ENCODE data around the gene STPG2. TPM values are rescaled to one million over a fixed set of nuclear protein-coding genes. Genes with fewer than 3 reads are reported as not detected.

The STPG2 gene
- total RNA-seq, 2 donors from 2014 or later = 0.77 to 1.1 TPM

DNA sequence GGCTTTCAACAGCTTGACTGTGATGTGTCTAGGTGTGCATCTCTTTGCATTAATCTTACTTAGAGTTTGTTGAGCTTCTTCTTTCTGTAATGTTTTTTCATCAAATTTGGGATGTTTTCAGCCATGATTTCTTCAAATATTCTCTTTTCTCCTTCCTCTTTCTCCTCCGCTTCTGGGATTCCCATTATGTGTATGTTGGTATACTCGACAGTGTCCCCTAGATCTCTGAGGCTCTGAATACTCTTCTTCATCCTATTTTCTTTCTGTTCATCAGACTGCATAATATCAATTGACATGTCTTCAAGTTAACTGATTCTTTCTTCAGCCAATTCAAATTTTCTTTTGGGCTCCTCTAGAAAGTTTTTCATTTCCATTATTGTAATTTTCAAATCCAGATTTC is 25.9 kb downstream of the STPG2 start:
- no peak for DNase-seq (ENCODE audit: low spot score)
- Histone ChIP-seq H3K27me3 (replicated peaks; ENCODE audit: insufficient read depth) (no peaks in the 10 kb centered on the region), H3K27ac (no peak overlapping the region), H3K36me3 (no peaks in the 10 kb centered on the region), H3K9me3 (no peaks in the 10 kb centered on the region), H3K4me1 (replicated peaks) (no peaks in the 10 kb centered on the region), H3K4me3 (no peak overlapping the region)
- TF ChIP-seq POLR2AphosphoS5 (IDR thresholded peaks at IDR 0.05) = no peak
- 91% methylated on average over 2 of the region's 2 CpGs for WGBS
- intact Hi-C loops (cut with DNase I) = no loop called here

DNA sequence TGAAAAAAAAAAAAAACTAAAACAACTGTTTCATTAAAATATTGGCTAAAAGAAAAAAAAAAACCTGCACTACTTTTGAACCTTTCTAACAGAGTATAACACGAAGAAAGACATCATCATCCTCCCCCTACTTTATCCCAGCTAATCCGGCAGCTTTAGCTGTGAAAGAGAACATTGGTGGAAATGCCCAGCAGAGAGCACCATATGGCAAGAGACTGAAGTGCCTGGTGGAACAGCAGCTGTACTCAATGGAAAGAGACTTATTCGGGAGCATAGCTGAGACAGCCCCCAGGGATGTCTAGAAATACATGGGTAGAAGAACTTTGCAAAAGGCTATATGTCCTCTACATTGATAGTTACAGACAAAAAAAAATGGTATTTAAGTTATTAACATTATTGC is 30.3 kb downstream of the STPG2 start:
- no peak overlapping the region for H3K4me3 ChIP-seq
- H3K27me3 ChIP-seq (replicated peaks; ENCODE audit: insufficient read depth) = no peaks in the 10 kb centered on the region
- no peak for DNase-seq (ENCODE audit: low spot score)
- TF ChIP-seq POLR2A (IDR thresholded peaks at IDR 0.05) (no peak), POLR2AphosphoS5 (IDR thresholded peaks at IDR 0.05) (no peak)
- TF ChIP-seq, protein P1, sequence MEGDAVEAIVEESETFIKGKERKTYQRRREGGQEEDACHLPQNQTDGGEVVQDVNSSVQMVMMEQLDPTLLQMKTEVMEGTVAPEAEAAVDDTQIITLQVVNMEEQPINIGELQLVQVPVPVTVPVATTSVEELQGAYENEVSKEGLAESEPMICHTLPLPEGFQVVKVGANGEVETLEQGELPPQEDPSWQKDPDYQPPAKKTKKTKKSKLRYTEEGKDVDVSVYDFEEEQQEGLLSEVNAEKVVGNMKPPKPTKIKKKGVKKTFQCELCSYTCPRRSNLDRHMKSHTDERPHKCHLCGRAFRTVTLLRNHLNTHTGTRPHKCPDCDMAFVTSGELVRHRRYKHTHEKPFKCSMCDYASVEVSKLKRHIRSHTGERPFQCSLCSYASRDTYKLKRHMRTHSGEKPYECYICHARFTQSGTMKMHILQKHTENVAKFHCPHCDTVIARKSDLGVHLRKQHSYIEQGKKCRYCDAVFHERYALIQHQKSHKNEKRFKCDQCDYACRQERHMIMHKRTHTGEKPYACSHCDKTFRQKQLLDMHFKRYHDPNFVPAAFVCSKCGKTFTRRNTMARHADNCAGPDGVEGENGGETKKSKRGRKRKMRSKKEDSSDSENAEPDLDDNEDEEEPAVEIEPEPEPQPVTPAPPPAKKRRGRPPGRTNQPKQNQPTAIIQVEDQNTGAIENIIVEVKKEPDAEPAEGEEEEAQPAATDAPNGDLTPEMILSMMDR (IDR thresholded peaks at IDR 0.05) = no peak
- intact Hi-C loops (cut with DNase I) = no loop called here
- 25% methylated on average over 3 of the region's 3 CpGs for WGBS
- H3K4me1 ChIP-seq (replicated peaks) = no peaks in the 10 kb centered on the region
- H3K36me3 ChIP-seq = no peaks in the 10 kb centered on the region
- H3K9me3 ChIP-seq = no peaks in the 10 kb centered on the region
- H3K27ac ChIP-seq = no peak overlapping the region

DNA sequence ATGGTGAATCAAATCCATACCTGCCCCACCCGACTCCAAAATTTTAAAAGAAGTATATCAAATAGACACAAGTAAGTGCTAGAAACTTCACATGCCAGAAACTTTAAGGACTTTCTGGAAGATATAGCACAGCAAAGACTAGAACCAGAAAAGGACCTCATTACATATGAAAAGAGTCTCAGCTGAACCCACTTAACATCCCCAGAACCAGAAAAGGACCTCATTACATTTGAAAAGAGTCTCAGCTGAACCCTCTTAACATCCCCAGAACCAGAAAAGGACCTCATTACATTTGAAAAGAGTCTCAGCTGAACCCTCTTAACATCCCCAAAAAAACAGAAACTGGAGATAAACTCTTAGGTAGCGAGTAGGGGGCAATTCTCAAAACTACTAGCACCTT is 32.3 kb downstream of the STPG2 start:
- Histone ChIP-seq H3K27me3 (replicated peaks; ENCODE audit: insufficient read depth) (no peaks in the 10 kb centered on the region), H3K4me3 (no peak overlapping the region), H3K4me1 (replicated peaks) (no peaks in the 10 kb centered on the region), H3K36me3 (no peaks in the 10 kb centered on the region), H3K27ac (no peak overlapping the region), H3K9me3 (no peaks in the 10 kb centered on the region)
- no peak for DNase-seq (ENCODE audit: low spot score)
- 94% methylated on average over 2 of the region's 2 CpGs for WGBS
- TF ChIP-seq POLR2AphosphoS5 (IDR thresholded peaks at IDR 0.05) (no peak), POLR2A (IDR thresholded peaks at IDR 0.05) (no peak)
- TF ChIP-seq, protein P1 (IDR thresholded peaks at IDR 0.05) = no peak
- intact Hi-C loops (cut with DNase I) = no loop called here

DNA sequence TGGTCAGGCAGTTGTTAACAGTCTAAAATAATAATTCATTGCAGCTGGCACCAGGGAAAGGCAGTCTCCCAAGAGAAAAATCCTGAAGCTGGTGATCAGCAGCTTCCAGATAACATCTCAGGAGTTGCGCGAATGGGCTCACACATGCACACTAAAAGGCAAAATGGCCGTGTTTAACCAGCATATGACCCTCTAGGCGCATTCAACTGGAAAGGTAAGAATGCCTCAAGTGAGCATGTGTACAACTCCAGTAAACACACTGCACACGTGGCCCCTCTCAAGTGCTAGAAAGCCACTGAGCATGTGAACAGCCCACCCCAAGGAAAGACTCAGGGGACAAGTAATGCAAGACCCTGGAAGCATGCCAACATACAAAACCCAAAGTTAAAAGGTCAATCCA is 33.1 kb downstream of the STPG2 start:
- Histone ChIP-seq H3K4me1 (replicated peaks) (no peaks in the 10 kb centered on the region), H3K4me3 (no peak overlapping the region), H3K27me3 (replicated peaks; ENCODE audit: insufficient read depth) (no peaks in the 10 kb centered on the region), H3K9me3 (no peaks in the 10 kb centered on the region), H3K27ac (no peak overlapping the region), H3K36me3 (no peaks in the 10 kb centered on the region)
- 50% methylated on average over 5 of the region's 5 CpGs for WGBS
- DNase-seq (ENCODE audit: low spot score) = no peak
- intact Hi-C loops (cut with DNase I) = no loop called here
- TF ChIP-seq POLR2AphosphoS5 (IDR thresholded peaks at IDR 0.05) (no peak), POLR2A (IDR thresholded peaks at IDR 0.05) (no peak)
- TF ChIP-seq, protein P1 (IDR thresholded peaks at IDR 0.05) = no peak

DNA sequence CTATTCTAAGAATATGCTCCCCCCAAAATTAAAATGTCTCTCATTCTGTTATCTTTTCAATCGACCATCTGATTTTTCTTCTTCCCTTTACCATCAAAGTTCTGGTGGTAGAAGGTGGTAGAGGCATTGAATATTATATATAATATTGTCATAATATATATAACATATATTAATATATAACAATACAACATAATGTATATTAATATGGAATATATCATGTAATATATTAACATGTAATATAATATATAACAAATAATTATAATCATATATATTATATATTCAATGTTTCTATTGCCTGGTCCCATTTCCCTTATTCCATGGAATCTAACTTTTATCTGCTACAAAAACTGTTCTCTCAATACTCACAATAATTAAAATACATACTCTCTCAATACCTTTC is 40.6 kb downstream of the STPG2 start:
- no peak for DNase-seq (ENCODE audit: low spot score)
- no peaks in the 10 kb centered on the region for H3K4me1 ChIP-seq (replicated peaks)
- no peaks in the 10 kb centered on the region for H3K9me3 ChIP-seq
- WGBS = 76% methylated on average over 1 of the region's 1 CpG
- no peaks in the 10 kb centered on the region for H3K27me3 ChIP-seq (replicated peaks; ENCODE audit: insufficient read depth)
- no peaks in the 10 kb centered on the region for H3K36me3 ChIP-seq
- no peak overlapping the region for H3K27ac ChIP-seq
- no peak overlapping the region for H3K4me3 ChIP-seq
- TF ChIP-seq, protein P1 (IDR thresholded peaks at IDR 0.05) = no peak
- TF ChIP-seq POLR2A (IDR thresholded peaks at IDR 0.05) (no peak), POLR2AphosphoS5 (IDR thresholded peaks at IDR 0.05) (no peak)
- intact Hi-C loops (cut with DNase I) = no loop called here

All from prostate gland (tissue), 2 donors.